OCI-LY3 (cell line): ENCODE data around the gene RAB19.

Experiments used
- CTCF ChIP-seq: fragments of 200-600, 300-600 bp; sonication (generic); IDR thresholded peaks from 2 replicates; pipeline ENCODE4 v1.5.1; 2014; ENCODE audit warnings: antibody characterized with exemption, low read length, low read depth
- EZH2phosphoT487 ChIP-seq: fragments of 200-600 bp; shearing (Covaris generic); IDR thresholded peaks from 2 replicates; pipeline ENCODE4 v1.6.1; 2018; ENCODE audit warnings: antibody characterized with exemption, mixed run types, low read depth

- TF ChIP-seq CTCF: no peak
- no peak for TF ChIP-seq EZH2phosphoT487
Observed at GRCh38 chr7:140364819-140365218, 39.0 kb upstream of the RAB19 start.
